ENCODE measurements around the gene SUSD1. TPM values are rescaled to one million over a fixed set of nuclear protein-coding genes. Genes with fewer than 3 reads are reported as not detected.

The SUSD1 gene
- polyA plus RNA-seq, 1 experiment = 17.5 TPM

DNA sequence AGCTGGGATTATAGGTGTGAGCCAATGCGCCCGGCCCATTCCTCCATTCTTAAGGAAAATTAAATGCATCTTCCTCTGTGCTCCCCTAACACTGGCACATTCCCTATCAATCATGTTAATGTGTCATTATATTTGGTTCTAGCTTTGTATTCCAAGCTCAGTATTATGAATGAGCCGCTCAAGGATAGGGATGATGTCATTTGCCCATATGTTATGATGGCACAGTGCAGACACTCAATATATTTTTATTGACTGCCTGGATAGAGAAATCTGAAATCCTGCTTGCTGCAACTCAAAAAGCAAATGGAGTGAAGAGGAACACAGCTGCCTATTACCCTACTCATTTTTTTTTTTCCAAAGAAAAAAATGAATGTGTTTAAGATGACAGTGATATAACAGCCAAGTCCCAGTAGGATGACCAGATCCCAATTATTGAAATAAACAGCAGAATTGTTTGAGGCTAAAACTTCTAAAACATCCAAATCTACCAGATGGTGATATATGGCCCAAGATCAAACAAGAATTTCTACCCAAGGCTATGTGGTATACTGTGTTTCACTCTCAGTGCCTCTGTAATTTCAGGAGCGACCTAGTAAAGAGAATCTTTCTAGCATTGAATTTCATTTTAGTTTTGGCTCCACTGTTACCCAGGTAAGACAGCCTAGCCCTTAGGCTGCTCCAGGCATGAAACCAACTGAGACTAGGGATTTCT is 16.3 kb downstream of the SUSD1 start:
- Histone ChIP-seq H3K4me3 (ENCODE audit: low read depth, low read length) (no peak overlapping the region), H3K36me3 (ENCODE audit: control insufficient read depth, insufficient read depth, low read length) (no peaks in the 10 kb centered on the region; the same call in 1 of the 2 replicates), H3K27me3 (ENCODE audit: control insufficient read depth, insufficient read depth, low read length) (no peaks in the 10 kb centered on the region)
- TF ChIP-seq, protein P1, sequence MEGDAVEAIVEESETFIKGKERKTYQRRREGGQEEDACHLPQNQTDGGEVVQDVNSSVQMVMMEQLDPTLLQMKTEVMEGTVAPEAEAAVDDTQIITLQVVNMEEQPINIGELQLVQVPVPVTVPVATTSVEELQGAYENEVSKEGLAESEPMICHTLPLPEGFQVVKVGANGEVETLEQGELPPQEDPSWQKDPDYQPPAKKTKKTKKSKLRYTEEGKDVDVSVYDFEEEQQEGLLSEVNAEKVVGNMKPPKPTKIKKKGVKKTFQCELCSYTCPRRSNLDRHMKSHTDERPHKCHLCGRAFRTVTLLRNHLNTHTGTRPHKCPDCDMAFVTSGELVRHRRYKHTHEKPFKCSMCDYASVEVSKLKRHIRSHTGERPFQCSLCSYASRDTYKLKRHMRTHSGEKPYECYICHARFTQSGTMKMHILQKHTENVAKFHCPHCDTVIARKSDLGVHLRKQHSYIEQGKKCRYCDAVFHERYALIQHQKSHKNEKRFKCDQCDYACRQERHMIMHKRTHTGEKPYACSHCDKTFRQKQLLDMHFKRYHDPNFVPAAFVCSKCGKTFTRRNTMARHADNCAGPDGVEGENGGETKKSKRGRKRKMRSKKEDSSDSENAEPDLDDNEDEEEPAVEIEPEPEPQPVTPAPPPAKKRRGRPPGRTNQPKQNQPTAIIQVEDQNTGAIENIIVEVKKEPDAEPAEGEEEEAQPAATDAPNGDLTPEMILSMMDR (IDR thresholded peaks at IDR 0.05; ENCODE audit: insufficient read depth, low read depth, low read length) = no peak
- DNase-seq (ENCODE audit: low read depth) = no peak
- CTCF ChIA-PET = interaction anchor here (0.6 kb wide), 1 partner anchor 84 kb away, joined by 4 read pairs; no protein-coding TSS in a partner anchor
- POLR2A ChIA-PET = no interaction called here

DNA sequence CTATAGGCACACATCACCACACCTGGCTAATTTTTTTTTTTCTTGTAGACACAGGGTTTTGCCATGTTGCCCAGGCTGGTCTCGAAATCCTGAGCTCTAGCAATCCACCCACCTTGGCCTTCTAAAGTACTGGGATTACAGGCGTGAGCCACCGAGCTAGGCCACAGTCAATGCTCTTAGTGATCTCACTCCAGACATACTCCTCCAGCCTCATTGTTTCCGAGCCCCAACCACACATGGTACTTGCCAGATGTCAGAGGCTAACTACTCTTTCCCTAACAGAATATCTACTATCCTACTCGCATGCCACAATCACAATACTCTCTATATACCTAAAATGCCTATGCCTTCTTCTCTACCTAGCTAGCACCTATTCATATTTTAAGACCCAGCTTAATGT is 17.1 kb downstream of the SUSD1 start:
- no peaks in the 10 kb centered on the region; the same call in 1 of the 2 replicates for H3K36me3 ChIP-seq (ENCODE audit: control insufficient read depth, insufficient read depth, low read length)
- DNase-seq (ENCODE audit: low read depth) = no peak
- POLR2A ChIA-PET = no interaction called here
- no peak overlapping the region for H3K4me3 ChIP-seq (ENCODE audit: low read depth, low read length)
- TF ChIP-seq, protein P1 (IDR thresholded peaks at IDR 0.05; ENCODE audit: insufficient read depth, low read depth, low read length) = no peak
- CTCF ChIA-PET = no interaction called here
- no peaks in the 10 kb centered on the region for H3K27me3 ChIP-seq (ENCODE audit: control insufficient read depth, insufficient read depth, low read length)

DNA sequence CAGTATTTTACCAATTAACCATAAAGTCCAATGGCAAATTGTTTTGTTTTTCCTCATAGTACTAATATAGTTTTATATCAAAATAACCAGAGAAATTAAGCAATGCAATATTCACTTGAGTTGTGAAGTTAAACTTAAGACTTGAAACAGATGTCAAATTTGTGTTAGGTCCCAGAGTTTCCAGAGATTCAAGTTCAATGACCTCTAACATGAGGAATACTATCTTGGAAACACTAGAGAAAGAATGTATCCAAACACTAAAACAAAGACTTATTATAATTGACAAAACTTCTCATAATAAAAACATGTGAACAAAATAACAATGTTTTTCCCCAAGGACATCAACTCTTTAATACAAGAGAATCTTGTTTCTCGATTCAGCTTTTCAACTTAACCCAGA is 18.0 kb downstream of the SUSD1 start:
- TF ChIP-seq, protein P1 (IDR thresholded peaks at IDR 0.05; ENCODE audit: insufficient read depth, low read depth, low read length) = no peak
- no peak overlapping the region for H3K4me3 ChIP-seq (ENCODE audit: low read depth, low read length)
- no peaks in the 10 kb centered on the region for H3K27me3 ChIP-seq (ENCODE audit: control insufficient read depth, insufficient read depth, low read length)
- no peak for DNase-seq (ENCODE audit: low read depth)
- ChIA-PET POLR2A (no interaction called here), CTCF (interaction anchor here (1.7 kb wide), 1 partner anchor 11 kb away, joined by 5 read pairs; no protein-coding TSS in a partner anchor)
- H3K36me3 ChIP-seq (ENCODE audit: control insufficient read depth, insufficient read depth, low read length) = no peaks in the 10 kb centered on the region; the same call in 1 of the 2 replicates

DNA sequence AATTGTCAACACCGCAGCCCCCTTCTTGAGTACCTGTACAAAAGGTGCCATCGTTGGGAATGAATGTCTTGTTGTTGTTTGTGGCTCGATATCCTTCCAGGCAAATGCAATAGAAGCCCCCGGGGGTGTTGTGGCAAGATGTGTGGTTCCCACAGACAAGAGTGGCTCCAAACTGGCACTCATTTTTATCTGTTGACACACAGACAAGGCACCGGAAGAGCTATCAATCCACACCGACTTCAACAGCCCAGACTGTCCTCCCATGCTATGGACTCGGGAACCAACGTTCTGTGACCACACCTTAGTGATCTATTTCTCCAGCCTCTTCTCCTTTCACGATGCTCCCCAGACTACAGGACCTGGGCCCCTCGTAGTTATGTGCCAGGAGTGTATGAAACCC is 25.9 kb downstream of the SUSD1 start:
- H3K27me3 ChIP-seq (ENCODE audit: control insufficient read depth, insufficient read depth, low read length) = no peaks in the 10 kb centered on the region
- DNase-seq (ENCODE audit: low read depth) = no peak
- no peak overlapping the region for H3K4me3 ChIP-seq (ENCODE audit: low read depth, low read length)
- ChIA-PET CTCF (no interaction called here), POLR2A (interaction anchor here (0.5 kb wide), 1 partner anchor 682 kb away, joined by 3 read pairs; no protein-coding TSS in a partner anchor)
- H3K36me3 ChIP-seq (ENCODE audit: control insufficient read depth, insufficient read depth, low read length) = no peaks in the 10 kb centered on the region; the same call in 1 of the 2 replicates
- TF ChIP-seq, protein P1 (IDR thresholded peaks at IDR 0.05; ENCODE audit: insufficient read depth, low read depth, low read length) = no peak

DNA sequence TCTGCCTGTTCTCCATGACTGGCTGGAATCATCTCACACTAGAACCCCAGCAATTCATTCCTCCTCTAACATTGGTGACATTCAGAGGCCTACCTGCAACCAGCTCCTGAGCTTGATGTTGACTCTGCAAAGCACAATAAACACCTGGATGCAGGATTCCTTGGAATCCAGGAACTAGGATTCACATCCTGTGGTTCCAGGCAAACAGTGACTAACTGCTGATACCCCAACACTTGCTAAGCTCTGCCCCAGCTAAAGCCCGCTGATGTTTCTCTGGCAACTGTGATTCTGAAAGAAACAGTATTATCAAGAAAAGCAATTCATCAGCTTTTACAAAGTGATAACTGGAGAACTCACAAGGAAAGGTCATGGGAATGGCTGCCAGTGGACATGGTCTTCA is 29.2 kb downstream of the SUSD1 start:
- Histone ChIP-seq H3K27me3 (ENCODE audit: control insufficient read depth, insufficient read depth, low read length) (no peaks in the 10 kb centered on the region), H3K36me3 (ENCODE audit: control insufficient read depth, insufficient read depth, low read length) (no peaks in the 10 kb centered on the region), H3K4me3 (ENCODE audit: low read depth, low read length) (no peak overlapping the region)
- CTCF ChIA-PET = interaction anchor here (0.6 to 1.6 kb wide), 2 partner anchors 11 to 514 kb away, joined by 3 to 5 read pairs; no protein-coding TSS in a partner anchor
- TF ChIP-seq, protein P1 (IDR thresholded peaks at IDR 0.05; ENCODE audit: insufficient read depth, low read depth, low read length) = no peak
- POLR2A ChIA-PET = no interaction called here
- no peak for DNase-seq (ENCODE audit: low read depth)

All from BJ (cell line).